K562 (cell line): Measurements from ENCODE around the gene SNIP1. TPM values are rescaled to one million over a fixed set of nuclear protein-coding genes. Genes with fewer than 3 reads are reported as not detected.

ENCODE experiments used
- CBX1 ChIP-seq: sonication (generic); IDR thresholded peaks from 2 replicates; pipeline ENCODE4 v1.6.1; 2016; ENCODE audit warnings: antibody characterized with exemption, low read depth, mild to moderate bottlenecking
- E4F1 ChIP-seq: fragments of 250-450 bp; sonication (Bioruptor Pico); IDR thresholded peaks from 2 replicates; pipeline ENCODE4 v1.5.0; 2021; ENCODE audit warnings: mild to moderate bottlenecking, borderline replicate concordance
- EP300 ChIP-seq: IDR thresholded peaks from 2 replicates; pipeline ENCODE4 v1.6.1; 2012; ENCODE audit warnings: low read length, improper control_type of control experiment
- IRF2 ChIP-seq: sonication (generic); formaldehyde crosslinking; IDR thresholded peaks from 2 replicates; pipeline ENCODE4 v1.8.1; 2022; ENCODE audit warnings: mild to moderate bottlenecking, missing genetic modification reagents
- NCOR1 ChIP-seq: fragments of 450-650 bp; IDR thresholded peaks from 2 replicates; pipeline ENCODE4 v1.6.1; 2016; ENCODE audit warnings: mild to moderate bottlenecking, moderate library complexity
- NKRF ChIP-seq: fragments of 450-650 bp; IDR thresholded peaks from 2 replicates; pipeline ENCODE4 v1.6.1; 2016; ENCODE audit warnings: borderline replicate concordance
- POLR2G ChIP-seq: fragments of 200-400 bp; formaldehyde crosslinking; IDR thresholded peaks from 2 replicates; pipeline ENCODE4 v1.6.1; 2017; ENCODE audit warnings: low read depth, mild to moderate bottlenecking, antibody characterized with exemption, low read length, moderate library complexity
- PTBP1 ChIP-seq: fragments of 200-400 bp; formaldehyde crosslinking; IDR thresholded peaks from 2 replicates; pipeline ENCODE4 v1.6.1; 2017; ENCODE audit warnings: low read depth, low read length
- SAFB ChIP-seq: fragments of 200-400 bp; formaldehyde crosslinking; IDR thresholded peaks from 2 replicates; pipeline ENCODE4 v1.6.1; 2017; ENCODE audit warnings: low read depth, low read length, borderline replicate concordance
- SAP30 ChIP-seq: fragments of 200-600 bp; sonication (generic); IDR thresholded peaks from 2 replicates; pipeline ENCODE4 v1.6.1; 2012; ENCODE audit warnings: borderline replicate concordance, low read depth, mild to moderate bottlenecking, moderate library complexity, low read length, control low read depth, inconsistent platforms; ENCODE audit not compliant: insufficient read depth, poor library complexity, severe bottlenecking
- SIN3B ChIP-seq: fragments of 450-650 bp; IDR thresholded peaks from 2 replicates; pipeline ENCODE4 v1.6.1; 2017; ENCODE audit warnings: low read depth, mild to moderate bottlenecking, moderate library complexity
- TRIM28 ChIP-seq: fragments of 450-650 bp; IDR thresholded peaks from 2 replicates; pipeline ENCODE4 v1.6.1; 2017
- ZBED1 ChIP-seq: IDR thresholded peaks from 2 replicates; pipeline ENCODE4 v1.6.1; 2014
- ZBTB49 ChIP-seq: sonication (generic); formaldehyde crosslinking; IDR thresholded peaks from 2 replicates; pipeline ENCODE4 v1.8.0; 2022; ENCODE audit warnings: missing genetic modification reagents, mild to moderate bottlenecking, borderline replicate concordance
- ZNF143 ChIP-seq: sonication (generic); formaldehyde crosslinking; IDR thresholded peaks from 2 replicates; pipeline ENCODE4 v1.9.0; 2022; ENCODE audit warnings: mild to moderate bottlenecking, missing genetic modification reagents
- ZNF75A ChIP-seq: fragments of 450-650 bp; formaldehyde crosslinking; IDR thresholded peaks from 2 replicates; pipeline ENCODE4 v1.4.0; 2020; ENCODE audit warnings: mild to moderate bottlenecking
- ZNF830 ChIP-seq: fragments of 250-450 bp; sonication (Bioruptor Pico); IDR thresholded peaks from 2 replicates; pipeline ENCODE4 v1.5.0; 2021; ENCODE audit warnings: mild to moderate bottlenecking
- polyA plus RNA-seq, 8 experiments: library from polyadenylated mRNA; depleted of rRNA in 4 of 8; stranded (reverse) in 5 of 8; unstranded in 3 of 8; fragments of >200 nt; fragmentation: Nextera tagmentation in 2 of 8; fragmentation: Illumina TruSeq in 1 of 8; extraction: Ambion mirVana in 2 of 8; extraction: Trizol in 1 of 8; gene quantifications; 2 replicates each; pipeline versions ENCODE4 v1.2.1 to v1.2.3, GENCODE V29; 2011 to 2014; ENCODE audit warnings: inconsistent platforms in 1 of 8, missing spikeins in 1 of 8
- total RNA-seq, 7 experiments: library from RNA; depleted of rRNA in 6 of 7; stranded (reverse); fragments of >200 nt in 6 of 7; fragmentation: Illumina TruSeq in 2 of 7; extraction: Trizol in 2 of 7; gene quantifications; 2 replicates each; pipeline versions ENCODE4 v1.2.1 to v1.2.3, GENCODE V29; 2011 to 2021; ENCODE audit warnings: low replicate concordance in 1 of 7
- TF ChIP-seq, protein P1 (sequence below): sonication (generic); formaldehyde crosslinking; IDR thresholded peaks from 2 replicates; pipeline ENCODE4 v1.8.1; 2023; ENCODE audit warnings: mild to moderate bottlenecking, missing genetic modification reagents

SNIP1 gene
- total and polyA plus RNA-seq, 9 of the 15 experiments (the other 6 are each of a cell fraction or from before 2014, with no cell fraction given), result 2.9 to 25.9 (median 14.6) TPM

DNA sequence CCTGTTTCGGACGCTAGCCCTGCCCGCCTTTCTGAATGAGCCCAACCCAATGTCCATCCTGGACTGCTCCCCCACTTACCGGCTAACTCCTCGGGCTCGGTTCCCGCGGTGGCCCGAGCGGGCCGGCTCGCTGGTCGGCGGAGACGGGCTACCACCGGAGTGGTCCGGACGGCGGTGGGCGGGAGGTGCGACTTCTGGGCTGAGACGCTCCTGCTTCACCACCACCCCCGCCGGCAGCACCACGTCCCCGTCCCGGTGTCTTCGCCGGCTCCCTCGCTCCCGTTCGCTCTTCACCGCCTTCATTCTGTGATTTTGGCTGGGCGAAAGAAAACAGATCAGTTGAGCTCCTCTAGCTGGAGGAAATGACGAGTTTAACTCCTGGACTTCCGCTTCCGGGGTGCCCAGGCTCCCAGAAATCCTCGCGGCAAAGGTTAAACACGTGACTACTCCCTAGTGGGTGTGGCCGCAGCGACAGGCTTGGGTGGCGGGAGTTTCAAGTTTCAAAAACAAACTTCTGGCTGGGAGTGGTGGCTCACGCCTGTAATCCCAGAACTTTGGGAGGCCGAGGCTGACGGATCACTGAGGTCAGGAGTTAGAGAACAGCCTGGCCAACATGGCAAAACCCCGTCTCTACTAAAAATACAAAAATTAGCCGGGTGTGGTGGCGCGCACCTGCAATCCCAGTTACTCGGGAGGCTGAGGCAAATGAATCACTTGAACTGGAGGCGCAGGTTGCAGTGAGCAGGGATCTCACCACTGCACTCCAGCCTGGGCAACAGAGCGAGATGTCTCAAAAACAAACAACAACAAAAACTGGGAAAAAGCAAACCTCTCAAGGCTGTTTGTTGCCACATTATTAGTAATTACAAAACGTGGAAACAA is at the start of gene SNIP1 (continued):
- TF ChIP-seq E4F1 (CRISPR knock-in tag), result no peak
- no peak for TF ChIP-seq IRF2
- TF ChIP-seq EP300, result 0 out of 2 replicates have a peak, but pooled peaks have one; percentile 24
- peak; percentile 68 for TF ChIP-seq SAP30
- no peak; the same call in 1 of the 2 replicates for TF ChIP-seq NCOR1
- TF ChIP-seq, protein P1, sequence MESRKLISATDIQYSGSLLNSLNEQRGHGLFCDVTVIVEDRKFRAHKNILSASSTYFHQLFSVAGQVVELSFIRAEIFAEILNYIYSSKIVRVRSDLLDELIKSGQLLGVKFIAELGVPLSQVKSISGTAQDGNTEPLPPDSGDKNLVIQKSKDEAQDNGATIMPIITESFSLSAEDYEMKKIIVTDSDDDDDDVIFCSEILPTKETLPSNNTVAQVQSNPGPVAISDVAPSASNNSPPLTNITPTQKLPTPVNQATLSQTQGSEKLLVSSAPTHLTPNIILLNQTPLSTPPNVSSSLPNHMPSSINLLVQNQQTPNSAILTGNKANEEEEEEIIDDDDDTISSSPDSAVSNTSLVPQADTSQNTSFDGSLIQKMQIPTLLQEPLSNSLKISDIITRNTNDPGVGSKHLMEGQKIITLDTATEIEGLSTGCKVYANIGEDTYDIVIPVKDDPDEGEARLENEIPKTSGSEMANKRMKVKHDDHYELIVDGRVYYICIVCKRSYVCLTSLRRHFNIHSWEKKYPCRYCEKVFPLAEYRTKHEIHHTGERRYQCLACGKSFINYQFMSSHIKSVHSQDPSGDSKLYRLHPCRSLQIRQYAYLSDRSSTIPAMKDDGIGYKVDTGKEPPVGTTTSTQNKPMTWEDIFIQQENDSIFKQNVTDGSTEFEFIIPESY (CRISPR knock-in tag), result peak; percentile 12; the same call in 1 of the 2 replicates
- no peak for TF ChIP-seq ZNF830
- TF ChIP-seq PTBP1, result 0 out of 2 replicates have a peak, but pooled peaks have one; percentile 29
- TF ChIP-seq ZNF75A (CRISPR knock-in tag), result no peak
- TF ChIP-seq ZBTB49 (CRISPR knock-in tag), result no peak
- TF ChIP-seq CBX1, result peak; percentile 99
- peak; percentile 79; the same call in 1 of the 2 replicates for TF ChIP-seq NKRF
- TF ChIP-seq ZBED1, result 0 out of 2 replicates have a peak, but pooled peaks have one; percentile 60
- peak; percentile 99 for TF ChIP-seq TRIM28
- TF ChIP-seq SAFB, result no peak
- TF ChIP-seq POLR2G, result peak; percentile 87
- TF ChIP-seq SIN3B, result peak; percentile 94
- peak; percentile 86 for TF ChIP-seq ZNF143 (CRISPR knock-in tag)
